ENCODE results near the gene MRPL42.

DNA sequence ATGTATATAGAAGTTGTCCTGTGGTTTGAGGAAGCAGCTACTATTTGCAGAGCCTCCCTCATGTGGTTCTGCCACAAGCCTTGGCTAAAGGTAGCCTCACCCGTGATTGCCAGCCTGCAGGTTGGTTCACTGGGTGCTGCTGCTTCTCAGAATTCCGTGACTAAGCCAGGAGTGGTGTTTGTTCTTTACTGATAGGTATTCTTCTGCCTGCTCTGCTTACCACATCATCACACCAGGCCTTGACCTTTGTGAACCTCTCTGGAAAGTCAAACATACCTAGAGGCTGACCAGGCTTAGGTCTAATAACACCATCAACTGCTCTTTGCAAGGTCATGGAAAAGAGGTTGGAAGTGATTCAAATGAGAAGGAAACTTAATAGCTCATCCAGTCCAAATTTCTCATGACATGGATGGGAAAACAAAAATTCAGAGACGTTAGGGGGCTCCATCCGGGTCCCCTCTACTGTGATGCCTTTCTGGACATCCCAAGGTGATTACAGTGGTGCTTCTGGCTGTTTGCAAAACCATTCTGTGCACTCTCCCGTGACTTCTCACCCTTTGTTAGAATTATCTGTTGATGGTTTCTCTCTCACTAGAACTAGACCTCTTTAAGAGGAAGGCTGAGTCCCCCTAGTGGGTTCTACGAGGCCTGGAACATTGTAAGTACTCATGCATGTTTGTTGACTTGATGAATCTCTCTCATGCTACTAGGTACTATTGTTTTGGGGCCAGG lies 96.7 kb downstream of the MRPL42 start:
- no peak for TF ChIP-seq POLR2A (IDR thresholded peaks at IDR 0.05)
- TF ChIP-seq, protein P1, sequence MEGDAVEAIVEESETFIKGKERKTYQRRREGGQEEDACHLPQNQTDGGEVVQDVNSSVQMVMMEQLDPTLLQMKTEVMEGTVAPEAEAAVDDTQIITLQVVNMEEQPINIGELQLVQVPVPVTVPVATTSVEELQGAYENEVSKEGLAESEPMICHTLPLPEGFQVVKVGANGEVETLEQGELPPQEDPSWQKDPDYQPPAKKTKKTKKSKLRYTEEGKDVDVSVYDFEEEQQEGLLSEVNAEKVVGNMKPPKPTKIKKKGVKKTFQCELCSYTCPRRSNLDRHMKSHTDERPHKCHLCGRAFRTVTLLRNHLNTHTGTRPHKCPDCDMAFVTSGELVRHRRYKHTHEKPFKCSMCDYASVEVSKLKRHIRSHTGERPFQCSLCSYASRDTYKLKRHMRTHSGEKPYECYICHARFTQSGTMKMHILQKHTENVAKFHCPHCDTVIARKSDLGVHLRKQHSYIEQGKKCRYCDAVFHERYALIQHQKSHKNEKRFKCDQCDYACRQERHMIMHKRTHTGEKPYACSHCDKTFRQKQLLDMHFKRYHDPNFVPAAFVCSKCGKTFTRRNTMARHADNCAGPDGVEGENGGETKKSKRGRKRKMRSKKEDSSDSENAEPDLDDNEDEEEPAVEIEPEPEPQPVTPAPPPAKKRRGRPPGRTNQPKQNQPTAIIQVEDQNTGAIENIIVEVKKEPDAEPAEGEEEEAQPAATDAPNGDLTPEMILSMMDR (IDR thresholded peaks at IDR 0.05), result no peak

Measured in esophagus squamous epithelium (tissue), 4 donors.